Kidney tubule cell (primary cell): ENCODE measurements around the gene ZNF740.
A peak's percentile ranks its signal among the peaks of the same experiment; 100 is the strongest.

ENCODE experiments used
- DNase-seq: peaks from one replicate; pipeline ENCODE4 v3.0.0-alpha.2; 2018; ENCODE audit warnings: low spot score

The ZNF740 gene

GRCh38 chr12:53214221-53214620 lies 33.7 kb downstream of the ZNF740 start:
- DNase-seq, result no peak

DNA sequence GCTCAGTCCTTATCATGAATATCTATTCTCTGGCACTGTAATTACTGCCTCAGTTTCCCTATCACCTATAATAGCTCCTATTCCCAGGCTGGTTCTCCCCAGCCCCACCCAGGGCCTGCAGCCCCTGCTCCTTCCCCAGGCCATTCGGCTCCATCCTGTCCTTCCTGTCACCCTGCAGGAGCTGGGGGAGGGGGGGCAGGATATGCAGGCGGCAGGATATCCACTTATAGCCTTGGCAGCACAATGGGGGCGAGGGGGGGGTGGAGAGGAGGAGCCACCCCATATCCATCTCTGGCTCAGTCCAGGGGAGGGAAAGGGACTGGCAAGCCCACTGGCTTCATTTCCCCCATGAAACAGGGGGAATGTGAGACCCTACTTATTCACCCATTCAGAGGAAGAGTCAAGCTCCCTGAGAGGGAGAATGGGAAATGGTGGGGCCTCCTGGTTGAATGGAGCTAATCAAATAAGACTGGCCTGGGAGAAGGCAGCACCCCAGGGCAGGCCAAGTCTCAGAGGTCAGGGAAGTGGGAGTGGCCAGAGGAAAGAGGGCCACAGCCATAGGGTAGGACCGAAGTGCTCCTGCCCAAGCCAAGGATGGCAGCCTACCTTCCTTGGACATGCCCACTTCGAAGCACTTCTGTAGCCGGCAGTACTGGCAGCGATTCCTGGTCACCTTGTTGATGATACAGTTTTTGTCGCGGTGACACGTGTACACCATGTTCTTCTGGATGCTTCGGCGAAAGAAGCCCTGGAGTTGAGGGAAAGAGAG lies 34.3 kb downstream of the ZNF740 start:
- DNase-seq, result no peak

DNA sequence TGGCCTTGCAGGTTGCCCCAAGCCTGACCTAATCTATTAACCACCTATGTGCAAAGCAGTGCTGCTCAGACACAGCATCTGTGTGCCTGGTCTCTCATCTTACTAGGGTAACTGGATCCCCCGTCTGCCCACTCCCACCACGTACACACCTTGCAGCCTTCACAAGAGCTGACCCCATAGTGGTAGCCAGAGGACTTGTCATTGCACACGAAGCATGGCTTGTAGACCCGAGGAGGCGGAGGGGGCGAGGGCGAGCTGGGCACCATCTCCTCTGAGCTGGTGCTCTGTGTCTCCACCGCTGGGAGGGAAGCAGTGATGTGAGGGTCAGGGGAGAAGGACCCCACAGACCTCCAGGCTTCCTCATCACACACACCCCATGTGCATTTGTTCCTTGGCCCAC lies 35.0 kb downstream of the ZNF740 start:
- no peak for DNase-seq

DNA sequence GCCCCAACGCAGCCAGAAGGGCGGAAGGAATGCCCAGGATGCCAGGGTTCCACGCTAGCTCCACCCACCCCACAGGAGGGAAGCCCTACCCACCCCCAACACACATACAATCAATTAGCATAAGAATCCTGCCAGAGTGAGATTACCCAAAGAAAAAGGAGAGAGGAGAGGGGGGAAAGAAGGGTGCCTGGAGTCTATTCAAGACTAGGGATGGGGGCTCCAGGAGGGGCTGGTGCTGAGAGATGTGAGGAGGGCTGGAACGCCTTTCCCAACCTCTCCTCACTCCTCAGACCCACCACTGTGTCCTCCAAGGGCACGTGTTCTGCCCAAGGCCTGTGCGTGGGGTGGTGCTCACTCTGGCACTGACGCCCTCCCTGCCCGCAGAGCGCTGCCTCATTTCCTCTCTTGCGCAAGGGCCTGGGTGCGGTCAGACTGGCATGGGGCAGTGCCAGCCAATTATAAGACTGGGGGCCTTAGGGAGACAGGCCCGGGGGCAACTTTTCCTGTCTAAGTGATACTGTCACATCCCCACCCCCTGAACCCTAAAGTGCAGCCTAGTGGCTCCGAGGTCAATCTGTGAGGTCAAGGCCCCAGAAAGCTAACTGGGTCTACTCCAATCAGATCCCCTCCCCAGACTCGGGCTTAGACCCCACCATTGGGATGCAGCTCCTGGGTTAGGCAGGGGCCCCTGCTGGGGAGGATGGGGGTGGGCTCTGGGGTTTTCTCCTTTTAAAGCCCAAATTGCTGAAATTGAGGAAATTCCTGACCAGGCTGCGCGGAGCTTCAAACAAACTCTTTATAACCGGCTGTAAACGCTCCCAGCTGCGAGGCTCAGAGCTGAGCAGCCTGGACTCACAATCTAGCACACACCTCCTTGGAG lies 36.8 kb downstream of the ZNF740 start:
- DNase-seq, result no peak

GRCh38 chr12:53217931-53218307 lies 37.4 kb downstream of the ZNF740 start:
- no peak for DNase-seq

- DNase-seq, result no peak
These were observed 38.2 kb downstream of the ZNF740 start for GRCh38 chr12:53218551-53219291.

- peak; percentile 35 for DNase-seq
These were observed 38.9 kb downstream of the ZNF740 start for GRCh38 chr12:53219292-53219955.

DNA sequence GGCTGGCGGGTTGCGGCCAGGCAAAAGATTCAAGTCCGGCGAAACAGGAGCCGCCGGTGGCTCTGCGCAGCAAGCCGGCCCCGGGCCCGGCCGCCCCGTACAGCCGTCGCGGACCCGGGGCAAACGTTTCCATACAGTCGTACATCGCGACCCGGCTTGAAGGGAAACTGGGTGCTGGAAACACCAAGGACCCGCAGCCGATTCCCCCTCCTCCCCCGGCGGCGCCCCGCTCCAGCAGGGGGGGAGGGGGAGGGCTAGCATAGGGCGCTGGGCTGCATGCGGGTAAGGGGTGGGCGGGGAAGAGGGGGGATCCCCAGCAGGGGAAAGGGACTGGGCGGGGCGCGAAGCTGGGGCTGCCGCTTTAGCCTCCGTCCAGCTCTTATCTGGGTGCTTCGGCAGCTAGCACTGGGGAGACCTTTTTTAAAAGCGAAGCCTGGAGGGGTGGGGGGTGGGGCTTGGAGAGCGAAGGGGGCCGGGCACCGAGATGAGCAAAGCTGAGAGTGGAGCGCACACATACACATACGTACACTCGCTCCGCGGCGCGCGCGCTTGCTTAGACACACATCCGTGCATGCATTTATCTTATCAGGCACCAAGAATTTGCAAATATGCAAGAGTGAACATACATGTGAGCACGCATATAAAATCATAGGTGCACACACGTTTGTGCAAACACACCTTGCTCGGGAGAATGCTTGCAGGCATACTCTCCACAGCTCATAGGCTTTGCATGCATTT lies 39.6 kb downstream of the ZNF740 start:
- peak; percentile 62 for DNase-seq

- peak; percentile 95 for DNase-seq
These were observed 40.2 kb downstream of the ZNF740 start for GRCh38 chr12:53220694-53221202.

DNA sequence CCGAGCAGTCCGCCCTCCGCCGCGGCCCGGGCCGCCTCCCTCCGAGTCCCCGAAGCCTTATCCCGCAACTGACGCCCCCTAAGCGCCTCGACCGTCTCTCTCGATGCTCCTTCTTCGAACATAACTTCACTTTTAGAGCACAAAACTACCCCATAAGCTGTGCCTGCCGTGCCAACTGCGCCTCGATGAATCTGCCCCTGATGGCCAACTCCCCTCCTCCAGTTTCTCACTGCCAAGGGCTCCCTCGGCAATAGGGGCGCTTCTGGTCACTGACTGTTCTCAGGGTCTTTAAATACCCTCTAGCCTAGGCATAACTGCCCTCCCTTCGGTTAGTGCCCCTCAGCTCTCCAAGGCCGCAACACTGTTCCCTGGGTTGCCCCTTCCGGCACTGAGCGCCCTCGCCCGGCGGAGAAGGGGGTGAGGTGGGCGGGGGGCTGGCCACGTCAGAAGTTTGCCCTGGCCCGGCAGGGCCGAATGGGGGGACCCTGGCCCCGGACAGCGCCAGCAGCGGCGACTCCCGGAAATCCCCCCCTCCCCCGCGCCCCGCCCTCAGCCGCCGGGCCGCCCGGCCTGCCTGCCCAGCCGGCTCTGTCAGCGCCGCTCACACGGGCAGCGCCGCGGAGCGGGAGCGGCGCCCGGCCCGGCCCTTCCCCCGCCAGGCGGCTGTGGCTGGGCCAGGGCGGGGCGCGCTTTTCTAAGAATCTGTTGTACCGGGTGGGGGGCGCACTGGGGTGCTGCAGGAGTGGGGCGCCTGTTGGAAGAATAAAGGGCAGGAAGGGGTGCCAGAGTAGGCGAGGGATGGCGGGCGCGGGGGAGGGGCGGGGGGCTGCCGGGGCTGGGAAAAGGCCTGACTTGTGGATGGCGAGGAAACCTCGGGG lies 40.9 kb downstream of the ZNF740 start:
- peak; percentile 68 for DNase-seq

- DNase-seq, result no peak
These were observed 41.7 kb downstream of the ZNF740 start for GRCh38 chr12:53222170-53222721.

GRCh38 chr12:53222806-53223261 lies 42.3 kb downstream of the ZNF740 start:
- no peak for DNase-seq

DNA sequence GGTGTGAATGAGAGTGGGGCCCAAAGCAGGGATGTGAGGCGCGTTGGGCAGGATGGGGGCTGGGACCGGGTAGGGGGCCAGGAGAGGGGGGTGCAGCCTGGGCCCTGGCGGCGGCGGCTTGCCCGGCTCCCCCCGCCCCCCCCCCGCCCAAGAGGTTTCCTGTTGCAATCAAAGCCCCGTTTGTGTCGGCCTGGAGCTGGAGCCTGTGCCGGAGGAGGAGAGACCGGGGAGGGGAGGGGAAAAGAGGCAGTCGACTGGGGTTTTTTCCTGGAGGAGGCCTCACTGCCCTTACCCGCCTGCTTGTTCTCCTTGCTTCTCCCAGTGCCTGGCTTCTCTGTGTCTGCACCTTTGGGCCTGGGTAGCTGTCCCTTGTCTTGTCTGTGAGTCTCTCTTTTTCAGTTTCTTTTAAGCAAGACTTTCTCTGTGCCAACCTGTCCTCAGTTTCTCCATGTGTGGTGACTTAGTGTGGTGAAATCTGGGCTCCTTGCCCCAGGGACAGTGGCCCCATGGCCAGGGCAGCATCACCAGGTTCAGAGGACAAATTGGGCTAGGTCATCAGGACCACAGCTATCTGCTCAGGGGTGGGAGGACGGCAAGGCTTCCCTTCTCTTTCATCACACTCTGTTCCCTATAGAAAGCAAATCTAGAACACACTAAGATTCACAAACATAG lies 43.0 kb downstream of the ZNF740 start:
- DNase-seq, result no peak

- DNase-seq, result no peak
These were observed 43.8 kb downstream of the ZNF740 start for GRCh38 chr12:53224061-53224896.

GRCh38 chr12:53224897-53225634 lies 44.5 kb downstream of the ZNF740 start:
- DNase-seq, result no peak

DNA sequence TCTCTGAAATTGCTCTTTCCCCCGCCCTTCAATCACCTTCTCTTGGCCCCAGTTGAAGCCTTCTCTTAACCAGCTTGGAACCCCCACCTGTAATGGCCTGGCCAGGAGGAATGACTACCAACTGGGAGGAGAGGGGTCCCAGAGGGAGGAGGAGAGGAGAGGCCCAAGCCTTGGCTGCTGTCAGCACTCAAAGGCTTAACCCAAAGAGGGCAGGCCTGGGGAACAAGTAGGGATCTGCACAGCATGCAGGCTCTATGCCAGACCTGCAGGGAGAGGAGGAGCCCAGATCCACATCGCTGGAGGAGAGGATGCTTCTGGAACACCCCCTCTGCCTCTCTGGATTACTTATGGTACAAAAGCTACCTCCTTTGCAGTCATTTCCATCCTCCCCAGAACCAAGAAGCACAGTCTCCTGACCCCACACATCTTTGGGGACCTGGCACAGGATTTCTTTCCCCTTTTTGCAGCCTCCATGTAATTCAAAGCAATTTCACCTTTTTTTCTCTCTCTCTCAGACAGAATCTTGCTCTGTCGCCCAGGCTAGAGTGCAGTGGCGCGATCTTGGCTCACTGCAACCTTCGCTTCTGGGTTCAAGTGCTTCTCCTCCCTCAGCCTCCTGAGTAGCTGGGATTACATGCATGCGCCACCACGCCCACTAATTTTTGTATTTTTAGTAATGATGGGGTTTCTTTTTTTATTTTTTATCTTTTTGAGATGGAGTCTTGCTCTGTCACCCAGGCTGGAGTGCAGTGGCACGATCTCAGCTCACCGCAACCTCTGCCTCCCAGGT lies 45.3 kb downstream of the ZNF740 start:
- no peak for DNase-seq

DNA sequence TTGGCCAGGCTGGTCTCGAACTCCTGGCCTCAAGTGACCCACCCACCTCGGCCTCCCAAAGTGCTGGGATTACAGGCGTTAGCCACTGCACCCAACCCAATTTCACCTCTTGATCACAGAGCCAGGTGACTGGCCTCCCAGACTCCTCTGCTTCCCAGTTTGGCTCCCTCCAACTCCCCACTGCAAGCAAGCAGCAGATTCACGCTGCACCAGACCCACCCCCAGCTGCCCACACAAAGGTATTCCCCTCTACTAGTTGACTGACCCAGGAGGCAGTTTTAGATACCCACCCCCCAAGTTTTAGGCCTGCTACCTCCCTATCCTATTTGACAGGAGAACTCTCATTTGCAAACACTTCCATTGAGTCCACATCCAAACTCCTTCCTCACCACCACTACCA lies 46.3 kb downstream of the ZNF740 start:
- no peak for DNase-seq
